Neural cell (in vitro differentiated cells): Measurements from ENCODE around the gene SNX17. TPM values are rescaled to one million over a fixed set of nuclear protein-coding genes. Genes with fewer than 3 reads are reported as not detected.

Source experiments
- H2AFZ ChIP-seq: fragments of 200-600, 300-800 bp; sonication (generic), shearing (Covaris generic); 2 replicates; pipeline ENCODE4 v1.6.0; 2014; ENCODE audit warnings: low read depth, mild to moderate bottlenecking, antibody characterized with exemption, low read length, moderate library complexity
- H3F3A ChIP-seq: fragments of 200-600 bp; shearing (Covaris generic); 2 replicates; pipeline ENCODE4 v1.6.1; 2016; ENCODE audit warnings: mild to moderate bottlenecking, moderate library complexity, mixed read lengths, antibody characterized with exemption, low read length; ENCODE audit not compliant: insufficient read depth, poor library complexity, severe bottlenecking
- H3K27ac ChIP-seq: fragments of 200-600, 300-800 bp; sonication (generic), shearing (Covaris generic); 2 replicates; pipeline ENCODE4 v1.5.1; 2014; ENCODE audit warnings: mild to moderate bottlenecking, low read length, moderate library complexity
- H3K27me3 ChIP-seq: fragments of 300-800, 200-600 bp; sonication (generic), shearing (Covaris generic); 2 replicates; pipeline ENCODE4 v1.6.0; 2014; ENCODE audit warnings: mild to moderate bottlenecking, low read depth, low read length, moderate library complexity; ENCODE audit not compliant: insufficient read depth
- H3K36me3 ChIP-seq: fragments of 300-800, 200-600 bp; sonication (generic), shearing (Covaris generic); 2 replicates; pipeline ENCODE4 v1.5.1; 2014; ENCODE audit warnings: mild to moderate bottlenecking, antibody characterized with exemption, low read length, moderate library complexity; ENCODE audit not compliant: insufficient read depth
- H3K4me2 ChIP-seq: fragments of 300-800, 200-600 bp; sonication (generic), shearing (Covaris generic); 2 replicates; pipeline ENCODE4 v1.6.0; 2014; ENCODE audit warnings: mild to moderate bottlenecking, low read length
- H3K4me3 ChIP-seq: fragments of 300-800, 200-600 bp; sonication (generic), shearing (Covaris generic); 2 replicates; pipeline ENCODE4 v1.5.1; 2014; ENCODE audit warnings: mild to moderate bottlenecking, low read length, moderate library complexity
- H3K79me2 ChIP-seq: fragments of 200-600 bp; shearing (Covaris generic); replicated peaks from 2 replicates; pipeline ENCODE4 v1.6.0; 2014; ENCODE audit warnings: mild to moderate bottlenecking, low read length, moderate library complexity; ENCODE audit not compliant: insufficient read depth
- H3K9ac ChIP-seq: fragments of 300-800, 200-600 bp; sonication (generic), shearing (Covaris generic); 2 replicates; pipeline ENCODE4 v1.6.1; 2016; ENCODE audit warnings: mild to moderate bottlenecking, low read length, mixed read lengths
- H3K9me2 ChIP-seq: fragments of 200-600 bp; shearing (Covaris generic); 2 replicates; pipeline ENCODE4 v1.6.1; 2016; ENCODE audit warnings: mild to moderate bottlenecking, low read length, mixed read lengths; ENCODE audit not compliant: insufficient read depth
- H3K9me3 ChIP-seq: fragments of 200-600, 300-800 bp; sonication (generic), shearing (Covaris generic); 2 replicates; pipeline ENCODE4 v1.6.1; 2016; ENCODE audit warnings: mild to moderate bottlenecking, mixed run types, low read length, moderate library complexity, mixed read lengths
- H4K20me1 ChIP-seq: fragments of 200-600 bp; shearing (Covaris generic); 2 replicates; pipeline ENCODE4 v1.6.1; 2016; ENCODE audit warnings: mild to moderate bottlenecking, mixed run types; ENCODE audit not compliant: insufficient read depth
- EP300 ChIP-seq: fragments of 450-650 bp; conservative IDR thresholded peaks from 2 replicates; pipeline ENCODE4 v1.6.1; 2014; ENCODE audit warnings: antibody characterized with exemption, mild to moderate bottlenecking, moderate library complexity; ENCODE audit not compliant: poor library complexity, severe bottlenecking
- EZH2 ChIP-seq: fragments of 200-600, 300-800 bp; shearing (Covaris generic), sonication (generic); IDR thresholded peaks from 2 replicates; pipeline ENCODE4 v1.6.1; 2014; ENCODE audit warnings: antibody characterized with exemption, low read length, borderline replicate concordance, mild to moderate bottlenecking; ENCODE audit not compliant: insufficient read depth, poor library complexity, severe bottlenecking
- MXI1 ChIP-seq: fragments of 450-650 bp; conservative IDR thresholded peaks from 2 replicates; pipeline ENCODE4 v1.6.1; 2014; ENCODE audit warnings: antibody characterized with exemption, mild to moderate bottlenecking; ENCODE audit not compliant: poor library complexity, severe bottlenecking
- POLR2AphosphoS5 ChIP-seq: IDR thresholded peaks from 2 replicates; pipeline ENCODE4 v1.6.1; 2012
- RAD21 ChIP-seq: fragments of 450-650 bp; conservative IDR thresholded peaks from 2 replicates; pipeline ENCODE4 v1.6.1; 2014; ENCODE audit warnings: antibody characterized with exemption, mild to moderate bottlenecking, moderate library complexity
- SMC3 ChIP-seq: fragments of 450-650 bp; conservative IDR thresholded peaks from 2 replicates; pipeline ENCODE4 v1.6.1; 2014; ENCODE audit warnings: antibody characterized with exemption, mild to moderate bottlenecking, moderate library complexity; ENCODE audit not compliant: poor library complexity
- TAF1 ChIP-seq: IDR thresholded peaks from 2 replicates; pipeline ENCODE4 v1.6.1; 2012; ENCODE audit warnings: low read depth
- polyA plus RNA-seq: library from polyadenylated mRNA; depleted of rRNA; stranded (reverse); fragments of >200 nt; gene quantifications from 2 replicates; pipeline ENCODE4 v1.2.3, GENCODE V29; 2014
- TF ChIP-seq, protein P1 (sequence below): IDR thresholded peaks from 2 replicates; pipeline ENCODE4 v1.6.1; 2012; ENCODE audit warnings: borderline replicate concordance
- TF ChIP-seq, protein P2 (sequence below): fragments of 450-650 bp; IDR thresholded peaks from 2 replicates; pipeline ENCODE4 v1.5.1; 2014; ENCODE audit warnings: antibody characterized with exemption, mild to moderate bottlenecking, moderate library complexity; ENCODE audit not compliant: poor library complexity, severe bottlenecking

Gene SNX17
- polyA plus RNA-seq, 1 donor from 2014 or later: 69.8 TPM

DNA sequence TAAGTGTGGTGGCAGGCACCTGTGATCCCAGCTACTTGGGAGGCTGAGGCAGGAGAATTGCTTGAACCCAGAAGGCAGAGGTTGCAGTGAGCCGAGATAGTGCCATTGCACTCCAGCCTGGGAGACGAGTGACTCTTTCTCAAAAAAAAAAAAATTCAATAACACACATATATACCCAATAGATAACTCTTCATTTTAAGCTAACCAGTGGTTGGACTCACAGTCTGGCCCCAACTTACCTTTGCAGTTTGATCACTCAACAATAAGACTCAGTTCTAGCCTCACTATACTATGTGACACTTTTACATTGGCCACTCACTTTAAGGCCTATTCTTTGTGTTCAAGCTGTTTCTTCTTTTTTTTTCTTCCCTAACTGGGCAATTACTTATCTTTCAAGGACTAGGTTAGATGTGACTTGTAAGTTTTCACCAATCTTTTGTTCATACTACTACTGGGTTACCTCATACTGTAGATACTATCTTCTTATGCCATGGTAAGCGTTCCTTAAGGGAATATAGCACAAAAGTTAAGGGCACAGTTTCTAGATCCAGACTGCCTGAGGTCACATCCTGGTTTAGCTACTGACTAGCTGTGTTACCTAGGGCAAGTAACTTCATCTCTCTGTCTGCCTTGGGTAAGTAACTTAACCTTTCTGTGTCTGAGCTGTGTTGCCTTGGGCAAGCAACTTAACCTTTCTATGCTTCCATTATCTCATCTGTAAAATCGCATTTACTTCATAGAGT, 7.6 kb upstream of the SNX17 start:
- H3K9me2 ChIP-seq: no peaks in the 10 kb centered on the region
- H3K4me3 ChIP-seq: no peak overlapping the region
- no peak for TF ChIP-seq RAD21
- TF ChIP-seq MXI1: no peak
- TF ChIP-seq SMC3: no peak
- TF ChIP-seq EZH2: no peak
- TF ChIP-seq, protein P1, sequence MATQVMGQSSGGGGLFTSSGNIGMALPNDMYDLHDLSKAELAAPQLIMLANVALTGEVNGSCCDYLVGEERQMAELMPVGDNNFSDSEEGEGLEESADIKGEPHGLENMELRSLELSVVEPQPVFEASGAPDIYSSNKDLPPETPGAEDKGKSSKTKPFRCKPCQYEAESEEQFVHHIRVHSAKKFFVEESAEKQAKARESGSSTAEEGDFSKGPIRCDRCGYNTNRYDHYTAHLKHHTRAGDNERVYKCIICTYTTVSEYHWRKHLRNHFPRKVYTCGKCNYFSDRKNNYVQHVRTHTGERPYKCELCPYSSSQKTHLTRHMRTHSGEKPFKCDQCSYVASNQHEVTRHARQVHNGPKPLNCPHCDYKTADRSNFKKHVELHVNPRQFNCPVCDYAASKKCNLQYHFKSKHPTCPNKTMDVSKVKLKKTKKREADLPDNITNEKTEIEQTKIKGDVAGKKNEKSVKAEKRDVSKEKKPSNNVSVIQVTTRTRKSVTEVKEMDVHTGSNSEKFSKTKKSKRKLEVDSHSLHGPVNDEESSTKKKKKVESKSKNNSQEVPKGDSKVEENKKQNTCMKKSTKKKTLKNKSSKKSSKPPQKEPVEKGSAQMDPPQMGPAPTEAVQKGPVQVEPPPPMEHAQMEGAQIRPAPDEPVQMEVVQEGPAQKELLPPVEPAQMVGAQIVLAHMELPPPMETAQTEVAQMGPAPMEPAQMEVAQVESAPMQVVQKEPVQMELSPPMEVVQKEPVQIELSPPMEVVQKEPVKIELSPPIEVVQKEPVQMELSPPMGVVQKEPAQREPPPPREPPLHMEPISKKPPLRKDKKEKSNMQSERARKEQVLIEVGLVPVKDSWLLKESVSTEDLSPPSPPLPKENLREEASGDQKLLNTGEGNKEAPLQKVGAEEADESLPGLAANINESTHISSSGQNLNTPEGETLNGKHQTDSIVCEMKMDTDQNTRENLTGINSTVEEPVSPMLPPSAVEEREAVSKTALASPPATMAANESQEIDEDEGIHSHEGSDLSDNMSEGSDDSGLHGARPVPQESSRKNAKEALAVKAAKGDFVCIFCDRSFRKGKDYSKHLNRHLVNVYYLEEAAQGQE: no peak
- TF ChIP-seq TAF1: no peak
- TF ChIP-seq EP300: no peak
- TF ChIP-seq, protein P2, sequence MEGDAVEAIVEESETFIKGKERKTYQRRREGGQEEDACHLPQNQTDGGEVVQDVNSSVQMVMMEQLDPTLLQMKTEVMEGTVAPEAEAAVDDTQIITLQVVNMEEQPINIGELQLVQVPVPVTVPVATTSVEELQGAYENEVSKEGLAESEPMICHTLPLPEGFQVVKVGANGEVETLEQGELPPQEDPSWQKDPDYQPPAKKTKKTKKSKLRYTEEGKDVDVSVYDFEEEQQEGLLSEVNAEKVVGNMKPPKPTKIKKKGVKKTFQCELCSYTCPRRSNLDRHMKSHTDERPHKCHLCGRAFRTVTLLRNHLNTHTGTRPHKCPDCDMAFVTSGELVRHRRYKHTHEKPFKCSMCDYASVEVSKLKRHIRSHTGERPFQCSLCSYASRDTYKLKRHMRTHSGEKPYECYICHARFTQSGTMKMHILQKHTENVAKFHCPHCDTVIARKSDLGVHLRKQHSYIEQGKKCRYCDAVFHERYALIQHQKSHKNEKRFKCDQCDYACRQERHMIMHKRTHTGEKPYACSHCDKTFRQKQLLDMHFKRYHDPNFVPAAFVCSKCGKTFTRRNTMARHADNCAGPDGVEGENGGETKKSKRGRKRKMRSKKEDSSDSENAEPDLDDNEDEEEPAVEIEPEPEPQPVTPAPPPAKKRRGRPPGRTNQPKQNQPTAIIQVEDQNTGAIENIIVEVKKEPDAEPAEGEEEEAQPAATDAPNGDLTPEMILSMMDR: no peak
- H3K27me3 ChIP-seq: no peaks in the 10 kb centered on the region
- H3K36me3 ChIP-seq: no peaks in the 10 kb centered on the region
- H3K9me3 ChIP-seq: no peaks in the 10 kb centered on the region
- no peak overlapping the region for H3K27ac ChIP-seq
- no peak overlapping the region for H3K9ac ChIP-seq
- H4K20me1 ChIP-seq: no peaks in the 10 kb centered on the region
- H3F3A ChIP-seq: no peaks in the 10 kb centered on the region
- H2AFZ ChIP-seq: no peak overlapping the region
- H3K4me2 ChIP-seq: no peak overlapping the region
- H3K79me2 ChIP-seq: peaks cover 8% of the 10 kb centered on the region

DNA sequence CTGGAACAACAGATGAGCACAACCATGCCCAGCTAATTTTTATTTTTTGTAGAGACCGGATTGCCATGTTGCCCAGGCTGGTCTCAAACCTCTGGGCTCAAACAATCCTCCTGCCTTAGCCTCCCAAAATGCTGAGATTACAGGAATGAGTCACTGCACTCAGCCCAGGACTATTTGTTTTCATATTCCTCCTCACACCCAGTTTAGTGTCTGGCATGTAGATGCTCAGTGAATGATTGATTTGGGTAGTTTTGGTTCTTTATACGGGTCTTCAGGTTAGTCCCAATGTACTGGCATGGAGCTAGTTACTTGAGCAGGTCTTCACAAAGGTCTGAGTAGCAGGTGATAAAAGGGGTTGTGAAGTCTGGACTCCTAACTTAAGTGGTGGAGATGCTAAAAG, 6.5 kb upstream of the SNX17 start:
- no peaks in the 10 kb centered on the region for H3F3A ChIP-seq
- H3K4me2 ChIP-seq: no peak overlapping the region
- H3K9me2 ChIP-seq: no peaks in the 10 kb centered on the region
- H4K20me1 ChIP-seq: no peaks in the 10 kb centered on the region
- no peak overlapping the region for H3K9ac ChIP-seq
- H3K36me3 ChIP-seq: no peaks in the 10 kb centered on the region
- H2AFZ ChIP-seq: no peak overlapping the region
- H3K4me3 ChIP-seq: no peak overlapping the region
- no peaks in the 10 kb centered on the region for H3K9me3 ChIP-seq
- TF ChIP-seq EZH2 (no peak), POLR2AphosphoS5 (no peak), RAD21 (no peak), SMC3 (no peak), EP300 (no peak), TAF1 (no peak), MXI1 (no peak)
- TF ChIP-seq, protein P1: no peak
- TF ChIP-seq, protein P2: no peak
- H3K79me2 ChIP-seq: peaks cover 9% of the 10 kb centered on the region
- no peaks in the 10 kb centered on the region for H3K27me3 ChIP-seq
- no peak overlapping the region for H3K27ac ChIP-seq
